ENCODE results near the gene CCDC183. TPM values are rescaled to one million over a fixed set of nuclear protein-coding genes. Genes with fewer than 3 reads are reported as not detected.
A peak's percentile ranks its signal among the peaks of the same experiment; 100 is the strongest.
"Not testable (repeated sequence)": the region's sequence is repeated elsewhere in the genome, so short reads cannot be mapped to it uniquely, and the experiment has no call there.

Gene CCDC183
- total RNA-seq, 5 donors from 2014 or later (not counting 1 experiment from before 2014, with no cell fraction given), result 1.9 to 2.9 (median 2.3) TPM

DNA sequence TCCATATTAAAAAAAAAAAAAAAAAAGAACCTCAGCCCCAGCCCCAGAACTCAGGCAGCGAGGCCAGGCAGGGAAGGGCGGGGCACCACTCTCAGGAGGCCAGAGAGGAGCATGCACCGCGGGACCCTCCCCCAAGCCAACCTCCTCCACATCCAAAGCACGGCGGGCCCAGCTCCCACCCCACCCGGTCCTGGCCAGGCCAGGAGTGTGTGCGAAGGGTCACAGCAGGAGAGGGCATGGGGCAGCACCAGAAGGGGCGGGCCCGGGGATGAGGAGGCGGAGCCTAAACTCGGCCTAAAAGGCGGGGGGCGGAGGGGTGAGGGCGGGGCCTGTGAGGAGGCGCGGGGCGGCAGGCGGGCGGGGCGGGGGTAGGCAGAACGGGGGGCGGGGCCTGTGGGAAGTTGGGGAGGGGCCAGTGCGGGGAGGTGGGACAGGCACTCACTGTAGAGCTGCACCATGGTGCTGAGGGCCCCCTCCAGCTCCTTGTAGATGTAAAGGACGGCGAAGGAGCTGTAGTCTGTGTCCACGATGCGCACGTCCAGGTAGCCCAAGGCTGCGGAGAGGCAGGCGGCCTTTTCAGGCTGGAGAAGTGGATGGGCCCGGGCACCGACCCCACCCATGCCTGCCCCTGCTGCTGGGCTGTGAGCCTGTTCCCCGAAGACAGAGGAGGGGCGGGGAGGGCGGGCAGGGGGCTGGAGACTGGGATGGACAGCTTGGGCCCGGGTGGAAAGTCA lies 33.1 kb upstream of the CCDC183 start:
- WGBS (ENCODE audit: insufficient coverage), result 65% methylated on average over 14 of the region's 37 CpGs
- Histone ChIP-seq H3K27me3 (replicated peaks in 1 of 2; ENCODE audit: control insufficient read depth in 2 of 2, extremely low read depth in 1 of 2, insufficient read depth in 2 of 2, low read length in 1 of 2) (peaks cover 0 to 63% of the 10 kb centered on the region in 2 experiments), H3K4me1 (ENCODE audit: control insufficient read depth in 1 of 2, extremely low read depth in 1 of 2, insufficient read depth in 2 of 2, low read length in 2 of 2) (peaks cover 0 to 12% of the 10 kb centered on the region in 2 experiments), H3K9me3 (no peaks in the 10 kb centered on the region), H3K36me3 (ENCODE audit: control insufficient read depth in 2 of 2, extremely low read depth in 1 of 2, insufficient read depth in 1 of 2, low read length in 1 of 2) (no peaks in the 10 kb centered on the region), H3K27ac (ENCODE audit: low read length) (no peak overlapping the region), H3K4me3 (ENCODE audit: control insufficient read depth in 1 of 2, extremely low read depth in 1 of 2, low read length in 1 of 2) (no peak overlapping the region)
- H3K4me1 Mint-ChIP-seq, result peaks cover 5 to 18% (median 7%) of the 10 kb centered on the region in 3 donors
- H3K36me3 Mint-ChIP-seq, result no peaks in the 10 kb centered on the region
- no peaks in the 10 kb centered on the region for H3K9me3 Mint-ChIP-seq
- peak in 2 of 4 experiments; percentile 14 to 52 for ATAC-seq (replicated peaks in 1 of 4)
- peak in 14 of 35 experiments; percentile 9 to 50 (median 26) for DNase-seq
- ChIA-PET POLR2A (interaction anchor here in 1 of 2 donors (0.6 kb wide), 1 partner anchor 175 kb away, joined by 8 read pairs; no protein-coding TSS in a partner anchor), CTCF (no interaction called here)
- peaks cover 7 to 22% of the 10 kb centered on the region in 2 donors for H3K27me3 Mint-ChIP-seq
- no peak overlapping the region for H3K4me3 Mint-ChIP-seq
- no peak overlapping the region for H3K27ac Mint-ChIP-seq

DNA sequence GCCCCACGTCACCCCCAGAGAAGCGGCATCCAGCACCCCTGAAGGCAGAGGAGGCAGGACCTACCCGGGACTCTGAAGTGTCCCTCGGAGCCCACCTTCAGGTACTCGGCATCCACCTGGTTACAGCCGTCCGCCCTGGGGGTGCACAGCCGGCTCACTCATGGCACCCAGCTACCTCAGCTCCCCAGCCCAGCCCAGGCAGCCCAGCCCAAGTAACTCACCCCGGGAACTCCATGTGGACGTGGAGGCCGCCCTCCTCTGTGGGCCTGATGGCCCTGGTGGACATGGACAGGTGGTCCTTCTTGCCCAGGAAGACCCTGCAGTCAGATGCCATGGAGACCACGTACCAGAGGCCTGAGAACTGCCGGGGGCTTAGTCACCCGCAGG lies 32.5 kb upstream of the CCDC183 start:
- DNase-seq (peak in 1 of 35 experiments; percentile 0), ATAC-seq (replicated peaks in 1 of 4) (no peak)
- H3K27ac Mint-ChIP-seq, result no peak overlapping the region
- H3K36me3 Mint-ChIP-seq, result no peaks in the 10 kb centered on the region
- Histone ChIP-seq H3K9me3 (no peaks in the 10 kb centered on the region), H3K27me3 (replicated peaks in 1 of 2; ENCODE audit: control insufficient read depth in 2 of 2, extremely low read depth in 1 of 2, insufficient read depth in 2 of 2, low read length in 1 of 2) (peaks cover 0 to 60% of the 10 kb centered on the region in 2 experiments), H3K4me1 (ENCODE audit: control insufficient read depth in 1 of 2, extremely low read depth in 1 of 2, insufficient read depth in 2 of 2, low read length in 2 of 2) (peaks cover 0 to 12% of the 10 kb centered on the region in 2 experiments), H3K36me3 (ENCODE audit: control insufficient read depth in 2 of 2, extremely low read depth in 1 of 2, insufficient read depth in 1 of 2, low read length in 1 of 2) (no peaks in the 10 kb centered on the region), H3K4me3 (ENCODE audit: control insufficient read depth in 1 of 2, extremely low read depth in 1 of 2, low read length in 1 of 2) (no peak overlapping the region), H3K27ac (ENCODE audit: low read length) (no peak overlapping the region)
- CTCF ChIA-PET, result no interaction called here
- no peak overlapping the region for H3K4me3 Mint-ChIP-seq
- 92% methylated on average over 13 of the region's 14 CpGs for WGBS (ENCODE audit: insufficient coverage)
- POLR2A ChIA-PET, result no interaction called here
- H3K4me1 Mint-ChIP-seq, result peaks cover 5 to 18% (median 7%) of the 10 kb centered on the region in 3 donors
- H3K9me3 Mint-ChIP-seq, result no peaks in the 10 kb centered on the region
- H3K27me3 Mint-ChIP-seq, result peaks cover 7 to 22% of the 10 kb centered on the region in 2 donors

DNA sequence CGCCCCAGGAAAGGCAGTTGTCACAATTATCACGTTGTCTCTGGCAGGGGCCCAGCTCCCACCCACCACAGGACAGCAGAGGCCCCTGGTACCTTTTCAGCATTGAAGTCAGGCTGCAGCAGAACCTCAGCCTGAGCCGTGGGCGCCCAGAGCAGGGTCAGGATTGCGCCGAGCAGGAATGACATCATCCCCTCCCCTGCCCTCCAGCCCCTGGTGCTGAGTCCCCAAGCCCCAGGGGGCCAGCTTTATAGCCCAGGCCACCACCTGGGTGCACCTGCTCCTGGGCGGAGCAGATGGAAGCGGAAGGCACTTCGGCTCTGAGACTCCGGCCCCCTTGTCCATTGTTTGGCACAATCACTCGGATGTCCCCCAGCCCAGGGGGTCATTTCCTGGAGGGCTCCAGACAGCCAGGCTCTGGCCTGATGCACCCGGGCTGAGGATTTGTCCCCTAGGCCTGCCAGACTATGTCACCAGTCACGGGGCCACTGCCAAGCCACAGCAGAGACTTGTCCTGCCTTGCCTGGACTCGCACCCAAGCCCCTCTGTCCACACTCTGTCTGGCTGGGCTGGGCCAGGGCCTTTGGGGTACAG lies 31.7 kb upstream of the CCDC183 start, which contains the start of gene LCN15:
Gene LCN15, minus strand, starts transcription at position 218 of the 591 bp plus-strand sequence. Its CDS starts 30 bp downstream, at position 188.
- peaks cover 0 to 12% of the 10 kb centered on the region in 2 experiments for H3K4me1 ChIP-seq (ENCODE audit: control insufficient read depth in 1 of 2, extremely low read depth in 1 of 2, insufficient read depth in 2 of 2, low read length in 2 of 2)
- peaks cover 0 to 60% of the 10 kb centered on the region in 2 experiments for H3K27me3 ChIP-seq (replicated peaks in 1 of 2; ENCODE audit: control insufficient read depth in 2 of 2, extremely low read depth in 1 of 2, insufficient read depth in 2 of 2, low read length in 1 of 2)
- H3K9me3 ChIP-seq, result no peaks in the 10 kb centered on the region
- no peaks in the 10 kb centered on the region for H3K36me3 ChIP-seq (ENCODE audit: control insufficient read depth in 2 of 2, extremely low read depth in 1 of 2, insufficient read depth in 1 of 2, low read length in 1 of 2)
- Mint-ChIP-seq H3K9me3 (no peaks in the 10 kb centered on the region), H3K27me3 (peaks cover 7 to 22% of the 10 kb centered on the region in 2 donors), H3K4me3 (no peak within 1 kb of the TSS), H3K36me3 (no peaks in the 10 kb centered on the region), H3K27ac (no peak within 1 kb of the TSS), H3K4me1 (peaks cover 5 to 18% (median 7%) of the 10 kb centered on the region in 3 donors)
- ATAC-seq (replicated peaks in 1 of 4), result no peak
- ChIA-PET CTCF (no interaction called here), POLR2A (no interaction called here)
- H3K4me3 ChIP-seq (ENCODE audit: control insufficient read depth in 1 of 2, extremely low read depth in 1 of 2, low read length in 1 of 2), result no peak within 1 kb of the TSS
- WGBS (ENCODE audit: insufficient coverage), result 86% methylated on average over 14 of the region's 14 CpGs
- no peak within 1 kb of the TSS for H3K27ac ChIP-seq (ENCODE audit: low read length)
- DNase-seq, result no peak

DNA sequence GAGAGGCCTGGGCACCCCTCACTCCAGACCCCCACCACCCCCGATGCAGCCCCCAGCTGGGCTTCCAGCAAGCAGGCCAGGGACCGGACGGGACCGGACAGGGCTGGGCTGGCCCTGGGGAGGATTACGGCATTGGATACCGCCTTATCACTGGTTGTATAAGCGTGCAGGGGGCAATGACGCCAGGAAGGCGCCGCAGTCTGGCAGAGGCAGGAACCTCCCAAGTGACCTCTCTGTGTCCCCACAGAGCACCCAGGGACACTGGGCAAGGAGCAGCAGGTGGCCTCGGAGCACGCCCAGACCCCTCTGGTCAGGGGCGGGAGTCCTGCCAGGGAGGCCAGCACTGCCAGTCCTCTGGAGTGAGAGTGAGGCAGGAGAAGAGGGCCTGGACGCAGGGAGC lies 31.1 kb upstream of the CCDC183 start:
- ChIA-PET CTCF (no interaction called here), POLR2A (no interaction called here)
- no peak overlapping the region for H3K4me3 ChIP-seq (ENCODE audit: control insufficient read depth in 1 of 2, extremely low read depth in 1 of 2, low read length in 1 of 2)
- peaks cover 5 to 20% (median 11%) of the 10 kb centered on the region in 3 donors for H3K4me1 Mint-ChIP-seq
- H3K27ac ChIP-seq (ENCODE audit: low read length), result no peak overlapping the region
- H3K36me3 Mint-ChIP-seq, result no peaks in the 10 kb centered on the region
- ATAC-seq (replicated peaks in 1 of 4), result no peak
- H3K27ac Mint-ChIP-seq, result no peak overlapping the region
- no peaks in the 10 kb centered on the region for H3K36me3 ChIP-seq (ENCODE audit: control insufficient read depth in 2 of 2, extremely low read depth in 1 of 2, insufficient read depth in 1 of 2, low read length in 1 of 2)
- peaks cover 0 to 16% of the 10 kb centered on the region in 2 experiments for H3K4me1 ChIP-seq (ENCODE audit: control insufficient read depth in 1 of 2, extremely low read depth in 1 of 2, insufficient read depth in 2 of 2, low read length in 2 of 2)
- H3K27me3 Mint-ChIP-seq, result peaks cover 10 to 21% of the 10 kb centered on the region in 2 donors
- peak in 1 of 35 experiments; percentile 0 for DNase-seq
- H3K4me3 Mint-ChIP-seq, result no peak overlapping the region
- H3K9me3 Mint-ChIP-seq, result no peaks in the 10 kb centered on the region
- H3K27me3 ChIP-seq (replicated peaks in 1 of 2; ENCODE audit: control insufficient read depth in 2 of 2, extremely low read depth in 1 of 2, insufficient read depth in 2 of 2, low read length in 1 of 2), result peaks cover 0 to 57% of the 10 kb centered on the region in 2 experiments
- H3K9me3 ChIP-seq, result no peaks in the 10 kb centered on the region
- WGBS (ENCODE audit: insufficient coverage), result 96% methylated on average over 11 of the region's 14 CpGs

DNA sequence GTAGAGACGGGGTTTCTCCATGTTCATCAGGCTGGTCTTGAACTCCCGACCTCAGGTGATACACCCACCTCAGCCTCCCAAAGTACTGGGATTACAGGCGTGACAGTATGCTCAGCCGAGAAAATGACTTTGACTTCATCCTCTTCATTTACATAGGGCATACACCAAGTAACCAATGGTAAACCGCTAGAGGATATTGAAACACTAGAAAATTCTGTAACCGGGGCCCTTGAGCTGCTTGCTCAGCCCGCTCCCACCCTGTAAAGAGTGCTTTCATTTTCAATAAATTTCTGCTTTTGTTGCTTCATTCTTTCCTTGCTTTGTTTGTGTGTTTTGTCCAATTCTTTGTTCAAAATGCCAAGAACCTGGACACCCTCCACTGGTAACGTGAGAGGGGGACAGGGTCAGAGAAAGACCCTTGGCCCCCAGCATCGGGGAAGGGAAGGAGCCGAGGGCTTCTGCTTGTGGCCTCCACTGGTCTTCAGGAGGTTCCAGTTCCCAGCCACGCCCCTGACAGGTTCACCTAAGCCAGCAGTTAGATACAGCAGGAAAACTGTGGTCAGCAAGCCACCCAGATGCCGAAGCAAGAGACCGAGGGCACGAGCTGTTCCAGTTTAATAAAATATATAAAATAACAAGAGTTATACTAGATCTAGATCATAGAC lies 30.3 kb upstream of the CCDC183 start:
- H3K9me3 ChIP-seq; POLR2A ChIA-PET; H3K4me3 ChIP-seq (ENCODE audit: control insufficient read depth in 1 of 2, extremely low read depth in 1 of 2, low read length in 1 of 2); H3K36me3 Mint-ChIP-seq; H3K9me3 Mint-ChIP-seq; H3K27ac ChIP-seq (ENCODE audit: low read length); H3K4me3 Mint-ChIP-seq; ATAC-seq (replicated peaks in 1 of 4); H3K36me3 ChIP-seq (ENCODE audit: control insufficient read depth in 2 of 2, extremely low read depth in 1 of 2, insufficient read depth in 1 of 2, low read length in 1 of 2): not testable (repeated sequence)
- H3K4me1 ChIP-seq (ENCODE audit: control insufficient read depth in 1 of 2, extremely low read depth in 1 of 2, insufficient read depth in 2 of 2, low read length in 2 of 2), result peaks cover 0 to 16% of the 10 kb centered on the region in 2 experiments
- H3K27me3 ChIP-seq (replicated peaks in 1 of 2; ENCODE audit: control insufficient read depth in 2 of 2, extremely low read depth in 1 of 2, insufficient read depth in 2 of 2, low read length in 1 of 2), result peaks cover 0 to 49% of the 10 kb centered on the region in 2 experiments
- H3K27me3 Mint-ChIP-seq, result peaks cover 10 to 18% of the 10 kb centered on the region in 2 donors
- H3K4me1 Mint-ChIP-seq, result peaks cover 5 to 16% (median 11%) of the 10 kb centered on the region in 3 donors
- DNase-seq, result peak in 1 of 35 experiments; percentile 0
- CTCF ChIA-PET, result interaction anchor here in 1 of 2 donors (0.6 kb wide), 2 partner anchors 38 to 657 kb away, joined by 3 to 5 read pairs; partner anchors contain the start of genes EXD3 and NOXA1
- 63% methylated on average over 5 of the region's 14 CpGs for WGBS (ENCODE audit: insufficient coverage)
- peak overlapping the region in 1 of 2 donors; percentile 46 for H3K27ac Mint-ChIP-seq

Measured in T-cell (primary cell).